Tibial nerve (tissue), 4 donors: Measurements from ENCODE around the gene SMIM11. TPM values are rescaled to one million over a fixed set of nuclear protein-coding genes. Genes with fewer than 3 reads are reported as not detected.
"Not testable (repeated sequence)": the region's sequence is repeated elsewhere in the genome, so short reads cannot be mapped to it uniquely, and the experiment has no call there.

Experiments
- DNase-seq, 2 donors: peaks; one replicate each; pipeline ENCODE4 v3.0.0-alpha.2; 2019; ENCODE audit warnings: low spot score in 2 of 2
- H3K27ac ChIP-seq, 4 donors: fragments of 200-600 bp; sonication (generic) in 3 of 4; one replicate each; pipeline ENCODE4 v1.5.1; 2017 to 2019; ENCODE audit warnings: mild to moderate bottlenecking in 1 of 4
- H3K27me3 ChIP-seq, 2 donors: fragments of 200-600 bp; sonication (generic) in 1 of 2; one replicate each; pipeline versions ENCODE4 v1.5.1 to v1.6.0; 2017 to 2019
- H3K36me3 ChIP-seq, 3 donors: fragments of 200-600 bp; sonication (generic); one replicate each; pipeline ENCODE4 v1.5.1; 2018 to 2019
- H3K4me1 ChIP-seq, 4 donors: fragments of 200-600 bp; sonication (generic) in 3 of 4; one replicate each; pipeline ENCODE4 v1.5.1; 2017 to 2019
- H3K4me3 ChIP-seq, 4 donors: fragments of 200-600 bp; sonication (generic) in 3 of 4; one replicate each; pipeline ENCODE4 v1.5.1; 2017 to 2019; ENCODE audit warnings: mild to moderate bottlenecking in 1 of 4, moderate library complexity in 1 of 4
- H3K9me3 ChIP-seq, 4 donors: fragments of 200-600 bp; sonication (generic) in 3 of 4; one replicate each; pipeline ENCODE4 v1.5.1; 2017 to 2019
- WGBS, 2 donors: methylation state at CpG; one replicate each; pipeline ENCODE4 v1.1.5; 2018; 5-methylcytosine and 5-hydroxymethylcytosine counted together
- total RNA-seq, 4 donors: library from RNA; depleted of rRNA; stranded (reverse); fragments of >200 nt; gene quantifications; one replicate each; pipeline ENCODE4 v1.1.0, GENCODE V29; 2016

Gene SMIM11
- total RNA-seq, 4 donors from 2014 or later: 9.0 to 38.5 (median 12.4) TPM

- not testable (repeated sequence) for H3K4me1 ChIP-seq, H3K36me3 ChIP-seq, H3K9me3 ChIP-seq, DNase-seq, H3K27me3 ChIP-seq, H3K27ac ChIP-seq, H3K4me3 ChIP-seq
- WGBS, 2 donors: no CpG with 5 or more reads among the region's 5 CpGs
Observed at GRCh38 chr21:34404742-34405141, 29.4 kb downstream of the SMIM11 start.

DNA sequence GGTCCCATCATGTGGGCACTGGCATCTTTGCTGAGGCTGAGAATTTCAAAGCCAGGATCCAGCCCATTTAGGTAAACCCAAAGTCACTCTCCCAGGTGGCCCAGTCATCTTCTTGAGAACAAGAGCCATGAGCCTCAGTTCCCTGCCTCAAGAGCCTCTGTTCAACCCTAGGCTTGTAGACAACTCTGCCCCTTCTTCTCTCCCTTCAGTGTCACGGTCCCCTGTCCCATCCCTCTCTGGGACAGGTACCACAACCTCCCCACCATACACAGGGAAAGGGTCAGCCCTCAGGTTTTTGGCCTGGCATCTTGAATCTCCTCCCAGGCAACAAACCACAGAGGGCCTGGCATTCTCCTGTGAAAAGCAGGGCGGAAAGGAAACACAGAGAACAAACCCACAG lies 30.4 kb downstream of the SMIM11 start:
- not testable (repeated sequence) for H3K9me3 ChIP-seq, H3K4me1 ChIP-seq, H3K27ac ChIP-seq, H3K27me3 ChIP-seq, H3K36me3 ChIP-seq, DNase-seq, H3K4me3 ChIP-seq
- no CpG with 5 or more reads among the region's 2 CpGs for WGBS, 2 donors

DNA sequence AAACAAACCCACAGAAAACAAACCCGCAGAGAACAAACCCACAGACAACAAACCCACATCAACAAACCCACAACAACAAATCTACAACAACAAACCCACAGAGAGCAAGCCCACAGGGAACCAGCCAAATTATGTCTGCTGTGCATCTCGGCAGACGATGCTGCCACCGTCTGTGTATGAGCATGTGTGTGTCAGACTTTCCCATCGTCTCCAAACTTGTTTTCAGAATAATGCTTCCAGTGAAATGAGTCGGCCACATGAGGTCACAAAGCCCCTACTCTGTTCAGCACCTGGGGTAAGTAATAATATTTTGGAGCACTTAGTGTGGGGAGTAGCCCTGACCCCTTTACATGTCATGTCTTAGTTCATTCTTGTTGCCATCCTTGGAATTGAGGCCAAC lies 30.8 kb downstream of the SMIM11 start:
- DNase-seq, H3K4me1 ChIP-seq, H3K27me3 ChIP-seq, H3K9me3 ChIP-seq, H3K36me3 ChIP-seq, H3K27ac ChIP-seq, H3K4me3 ChIP-seq: not testable (repeated sequence)
- no CpG with 5 or more reads among the region's 6 CpGs for WGBS, 2 donors

DNA sequence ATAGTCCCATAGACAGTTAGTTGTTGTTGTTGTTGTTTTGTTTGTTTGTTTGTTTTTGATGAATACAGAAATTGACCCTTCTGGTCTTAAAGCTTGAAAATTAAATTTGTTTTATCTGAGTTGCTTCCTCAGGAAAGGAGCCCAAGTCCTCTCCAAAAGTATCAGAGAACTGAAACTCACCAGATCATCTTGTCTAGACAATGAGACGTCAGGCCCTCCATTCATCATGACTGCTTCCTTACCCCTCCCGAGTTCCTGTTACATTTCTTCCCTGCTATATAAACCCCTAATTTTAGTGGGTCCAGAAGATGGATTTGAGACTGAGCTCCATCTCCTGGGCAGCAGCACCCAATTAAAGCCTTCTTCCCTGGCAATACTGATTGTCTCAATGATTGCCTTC lies 31.4 kb downstream of the SMIM11 start:
- H3K4me3 ChIP-seq, H3K36me3 ChIP-seq, H3K27ac ChIP-seq, H3K4me1 ChIP-seq, DNase-seq, H3K27me3 ChIP-seq, H3K9me3 ChIP-seq: not testable (repeated sequence)
- no CpG with 5 or more reads among the region's 2 CpGs for WGBS, 2 donors

DNA sequence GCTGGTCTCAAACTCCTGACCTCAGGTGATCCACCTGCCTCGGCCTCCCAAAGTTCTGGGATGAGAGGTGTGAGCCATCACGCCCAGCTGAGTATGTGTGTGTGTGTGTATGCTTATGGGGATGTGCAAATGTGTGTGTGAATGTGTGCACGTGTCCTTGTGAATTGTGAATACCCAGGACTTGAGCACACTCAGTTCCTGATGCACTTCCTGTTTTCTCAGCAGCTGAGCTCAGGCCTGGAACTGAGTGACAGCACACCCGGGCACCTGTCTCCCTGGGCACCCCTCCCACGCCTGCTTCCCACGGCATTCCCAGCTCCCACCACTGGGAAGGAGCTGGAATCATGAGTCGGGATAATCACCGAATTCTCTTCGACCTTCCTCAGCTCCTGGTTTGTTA lies 32.0 kb downstream of the SMIM11 start:
- not testable (repeated sequence) for H3K27ac ChIP-seq, H3K9me3 ChIP-seq, H3K36me3 ChIP-seq, H3K27me3 ChIP-seq, H3K4me1 ChIP-seq, H3K4me3 ChIP-seq, DNase-seq
- WGBS, 2 donors: no CpG with 5 or more reads among the region's 9 CpGs

DNA sequence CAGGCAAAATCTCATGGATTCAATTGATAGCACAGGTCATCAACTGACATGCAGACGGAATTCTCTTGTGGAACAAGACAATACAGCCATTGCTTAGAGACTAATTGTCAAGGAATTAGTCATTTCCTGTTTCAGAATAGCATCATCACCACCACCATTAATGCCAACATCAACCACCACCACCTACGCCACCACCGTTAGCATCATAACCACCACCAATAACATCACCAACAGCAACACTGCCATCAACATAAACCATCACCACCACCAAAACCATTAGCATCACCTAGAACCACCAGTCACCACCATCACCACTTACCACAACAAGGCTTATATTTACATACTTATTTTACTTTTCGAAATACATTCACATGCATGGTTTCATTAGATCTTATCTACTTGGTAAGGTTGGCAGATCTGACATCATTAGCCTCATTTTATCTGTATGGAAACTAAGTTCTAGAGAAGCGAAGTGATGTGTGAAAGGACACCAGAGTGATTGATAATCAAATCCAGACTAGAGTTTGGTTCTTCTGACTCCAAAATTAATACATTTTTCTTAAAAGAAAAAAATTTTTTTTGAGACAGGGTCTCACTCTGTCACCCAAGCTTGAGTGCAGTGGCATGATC lies 42.3 kb downstream of the SMIM11 start:
- DNase-seq, H3K27ac ChIP-seq, H3K9me3 ChIP-seq, H3K36me3 ChIP-seq, H3K4me3 ChIP-seq, H3K4me1 ChIP-seq, H3K27me3 ChIP-seq: not testable (repeated sequence)
- no CpG with 5 or more reads among the region's 5 CpGs for WGBS, 2 donors

- H3K27me3 ChIP-seq, DNase-seq, H3K9me3 ChIP-seq, H3K4me3 ChIP-seq, H3K4me1 ChIP-seq, H3K36me3 ChIP-seq, H3K27ac ChIP-seq: not testable (repeated sequence)
- WGBS, 2 donors: no CpG with 5 or more reads among the region's 4 CpGs
Observed at GRCh38 chr21:34423805-34424204, 48.5 kb downstream of the SMIM11 start, which contains the start of gene SMIM34. Gene SMIM34, minus strand, starts transcription at chr21:34423951. Its CDS starts 112 bp downstream, at chr21:34423839.

- H3K36me3 ChIP-seq, H3K27ac ChIP-seq, H3K9me3 ChIP-seq, H3K4me1 ChIP-seq, DNase-seq, H3K27me3 ChIP-seq, H3K4me3 ChIP-seq: not testable (repeated sequence)
- WGBS, 2 donors: no CpG with 5 or more reads among the region's 8 CpGs
Observed at GRCh38 chr21:34427339-34427738, 52.0 kb downstream of the SMIM11 start.

DNA sequence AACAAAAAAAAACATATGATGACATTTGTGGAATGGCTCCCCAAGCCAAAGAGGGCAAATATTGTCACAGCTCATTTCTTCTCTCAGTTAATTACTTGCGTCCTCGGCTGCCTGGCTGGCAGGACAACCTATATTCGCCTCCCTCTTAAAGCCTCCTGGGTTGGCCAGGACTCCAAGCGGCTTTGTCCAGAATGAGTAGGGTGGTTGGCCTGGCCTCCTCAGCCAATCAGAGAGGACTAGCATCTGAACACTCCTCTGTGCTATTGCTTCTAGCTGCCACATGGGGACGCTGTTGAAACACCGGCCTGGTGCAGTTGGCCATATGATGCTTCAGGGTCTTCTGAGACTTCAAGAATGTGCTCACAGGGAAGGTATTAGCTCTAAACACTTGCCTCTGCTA lies 53.1 kb downstream of the SMIM11 start:
- H3K4me3 ChIP-seq, H3K4me1 ChIP-seq, H3K9me3 ChIP-seq, H3K27ac ChIP-seq, DNase-seq, H3K27me3 ChIP-seq, H3K36me3 ChIP-seq: not testable (repeated sequence)
- WGBS, 2 donors: no CpG with 5 or more reads among the region's 6 CpGs

- H3K27me3 ChIP-seq, H3K4me3 ChIP-seq, H3K27ac ChIP-seq, DNase-seq, H3K36me3 ChIP-seq, H3K9me3 ChIP-seq, H3K4me1 ChIP-seq: not testable (repeated sequence)
- WGBS, 2 donors: no CpG with 5 or more reads among the region's 5 CpGs
Observed at GRCh38 chr21:34429710-34430109, 54.4 kb downstream of the SMIM11 start.

Other genes starting within 250 kb of the SMIM11 start
- 1 to 10 TPM in 1 of 4 donors, under 1 TPM in 2, not detected in 1; 0.44 to 1.5 (median 0.59) TPM for gene KCNE2, start 11.5 kb upstream of the SMIM11 start, total RNA-seq
- gene SMIM34, start 48.4 kb downstream of the SMIM11 start, total RNA-seq: not detected
- gene KCNE1, start 136.7 kb downstream of the SMIM11 start, total RNA-seq: 10 to 100 TPM in 1 of 4 donors, 1 to 10 TPM in 3; 2.2 to 10.2 (median 2.9) TPM
- 10 to 100 TPM; 51.8 to 71.2 (median 66.7) TPM for gene RCAN1, start 239.6 kb downstream of the SMIM11 start, total RNA-seq